ENCODE results near the gene GABRD. TPM values are rescaled to one million over a fixed set of nuclear protein-coding genes. Genes with fewer than 3 reads are reported as not detected.

Gene GABRD
- total RNA-seq, 1 donor from 2014 or later, result not detected

DNA sequence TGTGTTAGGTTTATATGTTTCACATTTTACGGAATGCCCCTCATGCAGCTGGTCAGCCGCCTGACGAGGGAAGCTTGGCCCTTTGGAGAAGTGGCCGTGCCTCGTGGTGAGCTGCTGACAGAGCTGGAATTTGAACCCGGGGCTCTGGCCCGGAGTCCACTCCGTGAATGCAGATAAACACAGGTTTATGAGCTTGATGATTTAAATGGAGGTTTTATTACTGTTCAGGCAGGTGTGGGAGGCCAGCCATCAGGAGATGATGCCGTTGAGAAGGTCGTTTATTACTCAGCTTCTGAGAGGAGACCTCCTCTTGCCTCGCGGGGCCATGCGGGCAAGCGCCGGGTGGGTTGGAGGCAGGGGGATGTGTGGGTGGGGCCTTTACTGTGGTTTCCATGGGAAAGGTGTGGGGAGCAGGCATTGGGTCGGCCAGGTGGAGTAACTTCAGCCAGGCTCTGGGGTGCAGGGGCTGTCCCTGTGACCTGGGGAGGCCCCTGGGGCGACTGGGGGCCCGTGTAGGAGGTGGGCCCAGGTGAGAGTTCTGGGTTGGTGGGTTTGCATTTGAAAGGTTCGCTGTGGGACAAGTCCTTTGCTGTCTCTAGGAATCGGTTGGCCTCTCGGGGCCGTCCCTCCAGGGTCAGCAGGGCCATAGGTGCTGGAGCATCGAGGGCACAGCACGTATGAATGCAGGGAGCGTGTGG, 53.1 kb downstream of the GABRD start:
- TF ChIP-seq CTCF (conservative IDR thresholded peaks at IDR 0.05; ENCODE audit: low read depth, low read length), result no peak
- no peak for DNase-seq (ENCODE audit: low read depth)
- no peak overlapping the region for H3K4me3 ChIP-seq (ENCODE audit: low read depth, low read length)

DNA sequence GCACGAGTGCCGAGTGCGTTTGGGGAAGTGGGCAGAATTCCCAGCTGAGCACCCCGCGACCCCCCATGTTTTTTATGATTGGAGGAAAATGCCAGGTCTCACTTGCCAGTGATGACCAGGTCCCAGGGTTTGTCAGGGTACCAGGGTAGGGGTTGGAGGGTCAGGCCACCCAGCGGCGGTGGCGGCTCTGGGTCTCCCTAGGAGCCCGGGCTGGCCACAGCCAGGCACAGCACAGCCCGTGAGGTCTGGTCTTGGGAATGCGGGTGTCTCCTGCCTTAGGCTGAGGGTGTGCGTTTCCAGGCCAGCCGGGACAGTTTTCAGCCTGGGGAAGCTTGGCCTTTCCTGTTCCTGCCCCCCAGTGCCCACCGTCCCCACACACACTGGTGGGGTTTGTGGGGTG, 53.7 kb downstream of the GABRD start:
- no peak for DNase-seq (ENCODE audit: low read depth)
- no peak for TF ChIP-seq CTCF (conservative IDR thresholded peaks at IDR 0.05; ENCODE audit: low read depth, low read length)
- no peak overlapping the region for H3K4me3 ChIP-seq (ENCODE audit: low read depth, low read length)

DNA sequence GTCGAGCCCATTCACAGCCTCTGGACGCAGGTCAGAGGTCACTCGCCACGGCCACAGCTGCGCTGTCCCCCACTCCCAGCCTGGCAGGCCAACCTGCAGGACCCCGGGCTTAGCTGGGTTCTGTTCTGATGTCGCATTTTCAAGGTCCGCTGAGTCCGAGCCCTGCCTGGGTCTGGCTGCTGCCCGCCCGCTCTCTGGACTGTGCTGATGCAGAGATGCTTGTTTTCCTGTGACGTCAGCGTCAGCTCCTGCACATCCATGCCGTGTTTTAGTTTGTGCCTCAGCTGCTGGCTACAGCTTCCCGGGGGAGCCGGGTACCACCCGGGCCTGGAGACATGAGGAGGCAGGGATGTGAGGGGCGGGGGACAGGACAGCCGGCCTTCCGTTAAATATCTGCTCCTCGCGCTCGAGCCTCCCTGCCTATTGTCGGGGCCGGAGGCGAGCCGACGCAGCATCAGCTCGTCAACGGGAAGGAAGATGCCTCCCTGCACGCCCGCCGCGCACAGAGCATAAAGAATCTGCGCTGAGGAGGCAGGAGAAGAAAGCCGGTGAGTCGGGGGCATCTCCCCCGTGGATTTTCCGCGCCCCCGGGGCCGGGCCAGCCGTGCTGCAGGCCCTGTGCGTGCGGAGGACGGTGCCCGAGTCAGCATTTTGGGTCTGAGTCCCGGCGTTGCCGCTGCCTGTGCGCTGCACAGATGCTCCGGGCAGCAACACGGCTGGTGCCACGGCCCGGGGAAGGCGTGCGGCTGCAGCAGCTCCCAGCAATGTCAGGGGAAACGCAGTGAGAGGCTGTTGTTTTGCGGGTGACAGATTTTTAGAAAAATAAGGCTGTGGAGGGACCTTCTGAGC, 54.5 kb downstream of the GABRD start:
- TF ChIP-seq CTCF (conservative IDR thresholded peaks at IDR 0.05; ENCODE audit: low read depth, low read length), result no peak
- no peak overlapping the region for H3K4me3 ChIP-seq (ENCODE audit: low read depth, low read length)
- no peak for DNase-seq (ENCODE audit: low read depth)

GRCh38 chr1:2074396-2074795, 55.3 kb downstream of the GABRD start:
- H3K4me3 ChIP-seq (ENCODE audit: low read depth, low read length), result no peak overlapping the region
- no peak for DNase-seq (ENCODE audit: low read depth)
- no peak for TF ChIP-seq CTCF (conservative IDR thresholded peaks at IDR 0.05; ENCODE audit: low read depth, low read length)

DNA sequence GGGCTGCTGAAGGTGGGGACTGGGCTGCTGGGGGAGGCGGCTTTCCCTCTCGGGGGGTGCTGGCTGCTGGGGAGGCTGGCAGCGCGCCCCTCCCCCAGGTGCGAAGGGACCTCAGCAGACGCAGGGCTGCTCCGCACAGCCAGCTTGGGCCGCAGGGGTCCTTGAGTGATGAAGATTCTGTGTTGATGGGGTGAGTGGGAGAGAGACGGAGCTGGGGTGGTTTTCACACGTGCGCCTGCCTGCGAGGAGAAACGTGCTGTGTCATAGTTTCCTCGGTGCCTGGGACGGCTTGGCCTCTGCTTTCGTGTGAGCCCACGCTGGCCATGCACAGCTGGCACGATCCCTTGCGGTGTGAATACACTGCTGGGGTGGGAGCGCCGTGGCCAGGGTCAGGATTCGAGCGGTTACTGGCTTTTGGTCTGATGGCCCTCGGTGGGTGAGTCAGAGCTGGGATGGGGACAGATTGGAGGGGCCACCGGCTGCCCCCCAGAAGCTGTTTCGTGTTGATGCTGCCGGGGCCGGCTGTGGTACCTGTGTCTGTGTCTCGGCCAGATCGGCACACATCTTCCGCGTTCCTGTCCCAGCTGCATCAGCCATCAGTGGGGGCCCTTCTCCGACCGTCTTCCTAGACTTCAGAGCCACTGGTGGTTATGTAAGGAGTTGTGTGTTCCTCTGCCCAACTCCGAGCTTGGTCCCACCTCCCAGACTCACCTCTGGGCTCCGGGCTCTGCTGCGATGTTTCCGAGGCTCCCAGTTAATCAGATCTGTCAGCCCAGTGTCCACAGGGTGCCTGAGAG, 56.0 kb downstream of the GABRD start:
- H3K4me3 ChIP-seq (ENCODE audit: low read depth, low read length), result no peak overlapping the region
- no peak for DNase-seq (ENCODE audit: low read depth)
- no peak for TF ChIP-seq CTCF (conservative IDR thresholded peaks at IDR 0.05; ENCODE audit: low read depth, low read length)

GRCh38 chr1:2076826-2077225, 57.7 kb downstream of the GABRD start:
- no peak for DNase-seq (ENCODE audit: low read depth)
- no peak overlapping the region for H3K4me3 ChIP-seq (ENCODE audit: low read depth, low read length)
- TF ChIP-seq CTCF (conservative IDR thresholded peaks at IDR 0.05; ENCODE audit: low read depth, low read length), result no peak
